GM10266 (cell line): ENCODE data around the gene BRD4.

Experiments used
- DNase-seq: peaks from one replicate; pipeline ENCODE4 v3.0.0; 2012; ENCODE audit errors: extremely low spot score
- CTCF ChIP-seq: IDR thresholded peaks from 2 replicates; pipeline ENCODE4 v1.5.1; 2012; ENCODE audit warnings: mild to moderate bottlenecking, low read depth; ENCODE audit not compliant: control insufficient read depth, insufficient read depth; ENCODE audit errors: missing control alignments

BRD4 gene

GRCh38 chr19:15248648-15249527 is 83.5 kb downstream of the BRD4 start:
- DNase-seq: no peak

DNA sequence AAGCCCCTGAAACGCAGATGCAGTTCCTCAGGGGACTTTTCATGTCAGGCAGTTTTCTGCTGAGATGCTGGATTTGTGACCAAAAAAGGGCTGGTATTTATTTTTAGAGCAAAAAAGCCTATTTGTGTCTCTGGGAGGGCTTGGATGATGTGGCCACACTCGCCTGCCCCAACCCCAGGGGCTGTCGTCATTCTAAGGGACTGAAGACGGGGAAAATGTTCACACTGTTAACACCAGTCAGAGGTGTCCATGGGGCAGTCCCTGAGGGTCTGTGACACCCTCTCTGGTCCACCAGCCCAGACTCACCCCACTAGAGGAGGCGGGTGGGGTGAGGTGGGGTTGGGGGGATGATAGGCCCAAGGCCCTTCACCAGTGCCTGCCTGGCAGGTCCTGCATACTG is 84.2 kb downstream of the BRD4 start:
- DNase-seq: no peak
- no peak for TF ChIP-seq CTCF

More at GRCh38 chr19:15248648-15249527, 83.5 kb downstream of the BRD4 start:
- no peak for TF ChIP-seq CTCF

DNA sequence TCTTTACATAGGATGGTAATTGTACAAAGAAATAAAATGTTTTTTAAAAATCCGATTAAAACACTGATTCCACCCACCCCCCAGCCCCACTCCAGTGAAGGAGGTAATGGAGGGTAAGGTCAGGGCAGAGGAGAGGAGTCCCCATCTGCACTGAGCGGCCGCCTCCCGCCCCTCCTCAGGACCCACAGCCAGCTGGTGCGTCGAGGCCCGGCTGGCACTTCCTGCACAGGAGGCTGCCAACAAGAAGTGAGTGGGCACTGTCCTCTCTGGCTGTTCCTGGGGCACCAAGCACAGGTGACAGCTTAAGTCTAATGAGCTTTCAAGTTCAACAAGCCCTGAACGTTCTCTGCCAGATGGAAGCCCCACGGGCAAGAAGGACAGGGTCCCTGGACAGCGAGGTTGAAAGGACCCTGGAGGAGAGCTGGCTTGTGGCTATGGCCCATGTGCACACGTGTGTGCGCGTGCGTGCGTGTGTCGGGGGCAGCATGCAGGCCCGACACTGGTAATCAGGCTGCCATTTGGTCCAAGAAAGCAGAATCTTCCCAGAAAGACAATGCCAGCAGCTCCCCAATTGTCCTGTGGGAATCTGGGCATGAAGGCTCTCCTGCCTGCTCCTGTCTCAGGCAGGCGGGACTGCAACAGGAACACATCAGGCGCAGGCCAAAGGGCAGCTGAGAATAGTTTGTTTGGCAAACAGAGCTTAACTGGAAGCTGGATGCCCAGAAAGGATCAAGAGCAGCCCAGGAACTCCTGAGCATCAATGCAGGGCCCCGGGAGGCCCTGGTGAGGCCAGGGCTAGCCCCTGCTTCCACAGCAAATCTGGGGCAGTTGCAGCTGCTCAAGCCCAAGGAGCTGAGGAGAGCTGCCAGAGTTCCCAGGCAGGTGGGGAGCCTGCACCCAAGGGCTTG is 85.0 kb downstream of the BRD4 start:
- no peak for TF ChIP-seq CTCF
- DNase-seq: no peak

DNA sequence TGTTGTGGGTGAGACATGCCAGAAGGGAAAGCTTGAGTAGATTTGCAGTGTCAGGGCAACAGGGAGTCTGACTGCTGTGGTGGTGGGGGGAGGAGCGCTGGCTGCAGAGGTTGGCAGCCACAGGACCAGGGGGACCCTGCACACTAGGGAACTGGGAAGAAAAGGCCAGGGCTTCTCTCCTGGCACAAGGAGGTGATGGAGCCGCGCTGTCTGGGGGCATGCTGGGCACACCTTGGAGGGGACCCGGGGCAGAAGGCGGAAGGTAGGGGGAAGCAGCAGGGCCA is 86.2 kb downstream of the BRD4 start:
- no peak for TF ChIP-seq CTCF
- DNase-seq: no peak

DNA sequence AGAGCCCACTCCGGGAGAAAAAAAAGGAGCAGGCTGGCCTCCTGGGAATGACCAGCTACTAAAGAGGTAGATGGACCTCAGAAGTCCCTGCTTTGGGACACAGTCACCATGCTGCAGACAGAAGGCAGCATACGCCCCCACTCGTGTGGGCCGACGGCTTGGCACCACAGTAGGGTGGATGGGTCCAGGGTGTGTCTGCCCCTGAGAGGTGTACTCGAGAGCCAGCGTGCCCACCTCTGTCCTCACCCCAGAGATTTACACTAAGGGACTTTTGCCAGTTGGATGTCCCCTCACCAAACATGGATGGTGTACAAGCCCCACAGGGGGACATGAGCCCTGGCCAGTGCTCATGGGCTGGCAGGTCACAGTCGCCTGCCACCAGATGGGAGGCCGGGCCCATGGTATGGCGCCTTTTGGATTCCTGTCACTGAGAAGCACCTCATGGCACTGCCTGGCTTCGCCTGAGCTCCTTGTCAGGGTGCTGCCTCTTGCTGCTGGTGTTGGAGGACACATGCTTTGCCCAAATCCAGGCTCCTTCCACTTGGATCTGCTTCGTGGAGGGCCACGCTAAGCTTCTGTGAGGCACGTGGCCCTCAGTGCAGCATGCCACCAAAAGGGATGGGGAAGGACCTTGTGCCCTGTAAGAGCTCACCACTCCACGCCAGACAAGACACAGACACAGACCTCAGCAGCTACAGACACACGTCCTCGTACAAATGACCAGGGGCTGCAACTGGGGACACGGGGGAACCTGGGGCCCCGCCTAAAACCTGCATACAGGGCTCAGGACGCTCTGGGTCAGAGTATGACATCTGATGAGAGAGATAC is 86.8 kb downstream of the BRD4 start:
- no peak for TF ChIP-seq CTCF
- DNase-seq: no peak

- no peak for TF ChIP-seq CTCF
- no peak for DNase-seq
Measured at GRCh38 chr19:15244808-15245207, 87.5 kb downstream of the BRD4 start.
